ENCODE measurements around the gene CNRIP1.

Gene CNRIP1

GRCh38 chr2:68248806-68249205 lies 70.9 kb downstream of the CNRIP1 start:
- Mint-ChIP-seq H3K36me3 (ENCODE audit: low read depth) (peaks cover 27% of the 10 kb centered on the region), H3K4me3 (no peak overlapping the region), H3K27ac (no peak overlapping the region), H3K27me3 (no peaks in the 10 kb centered on the region), H3K4me1 (ENCODE audit: low read depth) (peaks cover 19% of the 10 kb centered on the region), H3K9me3 (no peaks in the 10 kb centered on the region)
- intact Hi-C loops (cut with micrococcal nuclease), result no loop called here

DNA sequence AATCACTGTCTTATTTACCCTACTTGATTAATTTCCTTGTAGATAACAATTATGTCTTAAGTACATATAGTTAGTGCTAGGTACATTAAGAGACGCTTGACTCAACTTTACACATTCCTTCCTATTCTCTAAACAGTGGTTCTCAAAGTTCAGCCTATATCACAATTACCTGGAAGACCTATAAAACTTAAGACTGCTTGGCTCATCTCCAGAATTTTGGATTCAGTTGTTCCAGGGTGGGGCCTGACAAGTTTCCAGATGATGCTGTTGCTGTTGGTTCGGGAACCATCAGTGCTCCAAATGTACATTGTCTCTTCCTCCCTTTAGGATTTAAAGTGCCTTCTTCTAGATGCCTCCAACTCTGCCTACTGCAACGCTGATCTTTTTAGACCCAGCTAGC lies 71.4 kb downstream of the CNRIP1 start:
- Mint-ChIP-seq H3K27ac (no peak overlapping the region), H3K4me3 (no peak overlapping the region), H3K4me1 (ENCODE audit: low read depth) (peaks cover 16% of the 10 kb centered on the region), H3K36me3 (ENCODE audit: low read depth) (peaks cover 27% of the 10 kb centered on the region), H3K9me3 (no peaks in the 10 kb centered on the region), H3K27me3 (no peaks in the 10 kb centered on the region)
- intact Hi-C loops (cut with micrococcal nuclease), result no loop called here

GRCh38 chr2:68246396-68246795 lies 73.4 kb downstream of the CNRIP1 start:
- Mint-ChIP-seq H3K9me3 (no peaks in the 10 kb centered on the region), H3K27me3 (no peaks in the 10 kb centered on the region), H3K4me3 (no peak overlapping the region), H3K27ac (no peak overlapping the region), H3K36me3 (ENCODE audit: low read depth) (peaks cover 17% of the 10 kb centered on the region), H3K4me1 (ENCODE audit: low read depth) (peaks cover 16% of the 10 kb centered on the region)
- intact Hi-C loops (cut with micrococcal nuclease), result no loop called here

DNA sequence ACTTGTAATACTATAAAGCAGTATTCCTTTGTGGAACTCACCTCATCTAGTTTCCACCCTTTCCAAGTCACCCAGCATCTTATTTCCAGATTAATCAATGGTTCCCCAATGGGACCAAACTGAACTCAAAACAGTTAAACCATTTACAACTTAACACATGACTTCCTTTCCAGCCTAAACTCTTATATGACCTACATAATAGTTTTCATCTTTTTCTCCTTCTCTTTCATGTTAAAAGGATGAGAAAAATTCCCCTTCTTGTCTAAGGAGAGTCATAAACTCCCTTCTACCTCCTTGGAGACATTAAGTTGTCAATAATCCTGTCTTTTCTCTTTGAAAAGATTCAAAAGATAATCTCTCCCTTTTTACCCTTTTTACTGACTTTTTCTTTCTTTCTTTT lies 74.1 kb downstream of the CNRIP1 start:
- no peaks in the 10 kb centered on the region for H3K27me3 Mint-ChIP-seq
- H3K4me1 Mint-ChIP-seq (ENCODE audit: low read depth), result peaks cover 18% of the 10 kb centered on the region
- no peak overlapping the region for H3K27ac Mint-ChIP-seq
- peaks cover 13% of the 10 kb centered on the region for H3K36me3 Mint-ChIP-seq (ENCODE audit: low read depth)
- H3K4me3 Mint-ChIP-seq, result no peak overlapping the region
- no peaks in the 10 kb centered on the region for H3K9me3 Mint-ChIP-seq
- intact Hi-C loops (cut with micrococcal nuclease), result no loop called here

DNA sequence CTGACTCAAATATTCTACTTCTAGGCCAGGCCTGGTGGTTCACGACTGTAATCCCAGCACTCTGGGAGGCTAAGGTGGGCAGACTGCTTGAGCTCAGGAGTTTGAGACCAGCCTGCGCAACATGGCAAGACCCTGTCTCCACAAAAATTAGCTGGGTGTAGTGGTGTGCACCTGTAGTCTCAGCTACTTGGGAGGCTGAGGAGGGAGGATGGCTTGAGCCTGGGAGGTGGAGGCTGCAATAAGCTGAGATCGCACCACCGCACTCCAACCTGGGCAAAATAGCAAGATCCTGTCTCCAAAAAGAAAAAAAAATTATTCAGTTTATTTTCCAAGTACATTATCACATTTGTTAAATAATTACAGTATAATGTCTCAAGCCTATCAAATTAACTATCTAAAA lies 74.7 kb downstream of the CNRIP1 start:
- no peak overlapping the region for H3K27ac Mint-ChIP-seq
- intact Hi-C loops (cut with micrococcal nuclease), result no loop called here
- H3K36me3 Mint-ChIP-seq (ENCODE audit: low read depth), result peaks cover 10% of the 10 kb centered on the region
- no peaks in the 10 kb centered on the region for H3K9me3 Mint-ChIP-seq
- H3K4me1 Mint-ChIP-seq (ENCODE audit: low read depth), result peaks cover 19% of the 10 kb centered on the region
- H3K27me3 Mint-ChIP-seq, result no peaks in the 10 kb centered on the region
- H3K4me3 Mint-ChIP-seq, result no peak overlapping the region

DNA sequence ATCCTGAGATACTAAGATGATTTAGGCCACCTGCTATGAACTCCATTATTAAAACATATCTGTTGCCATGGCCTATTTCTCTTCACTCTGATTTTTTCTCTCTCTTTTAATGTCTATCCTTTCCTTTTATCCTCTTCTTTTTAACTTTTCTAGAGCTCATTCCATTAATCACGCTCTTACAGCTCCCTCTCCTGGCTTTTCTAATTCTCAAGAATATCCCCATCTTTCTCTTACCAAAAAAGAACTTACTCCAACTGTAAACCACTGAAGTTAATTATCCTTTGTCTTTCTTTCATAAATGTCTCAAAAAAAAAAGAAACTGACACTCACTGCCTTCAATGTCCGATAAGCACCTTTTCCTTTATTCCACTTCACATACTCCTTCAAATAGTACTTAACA lies 75.3 kb downstream of the CNRIP1 start:
- H3K27ac Mint-ChIP-seq, result no peak overlapping the region
- H3K27me3 Mint-ChIP-seq, result no peaks in the 10 kb centered on the region
- intact Hi-C loops (cut with micrococcal nuclease), result loop anchor here (5.0 kb wide), 1 partner anchor 122 kb away; no protein-coding TSS in a partner anchor

More for the DNA sequence above, 75.3 kb downstream of the CNRIP1 start:
- Mint-ChIP-seq H3K4me1 (ENCODE audit: low read depth) (peaks cover 19% of the 10 kb centered on the region), H3K4me3 (no peak overlapping the region), H3K9me3 (no peaks in the 10 kb centered on the region), H3K36me3 (ENCODE audit: low read depth) (peaks cover 10% of the 10 kb centered on the region)

All from dendritic cell treated with granulocyte-macrophage colony-stimulating factor and Interleukin-4, amounts not matched to agents 40 ng/mL and 50 ng/mL, for 4 days (primary cell).